ENCODE measurements around the gene XPNPEP3. TPM values are rescaled to one million over a fixed set of nuclear protein-coding genes. Genes with fewer than 3 reads are reported as not detected.

Gene XPNPEP3
- total and polyA plus RNA-seq, 2 donors (not counting 3 experiments of a cell fraction or from before 2014, with no cell fraction given) = 12.3 to 21.2 TPM

DNA sequence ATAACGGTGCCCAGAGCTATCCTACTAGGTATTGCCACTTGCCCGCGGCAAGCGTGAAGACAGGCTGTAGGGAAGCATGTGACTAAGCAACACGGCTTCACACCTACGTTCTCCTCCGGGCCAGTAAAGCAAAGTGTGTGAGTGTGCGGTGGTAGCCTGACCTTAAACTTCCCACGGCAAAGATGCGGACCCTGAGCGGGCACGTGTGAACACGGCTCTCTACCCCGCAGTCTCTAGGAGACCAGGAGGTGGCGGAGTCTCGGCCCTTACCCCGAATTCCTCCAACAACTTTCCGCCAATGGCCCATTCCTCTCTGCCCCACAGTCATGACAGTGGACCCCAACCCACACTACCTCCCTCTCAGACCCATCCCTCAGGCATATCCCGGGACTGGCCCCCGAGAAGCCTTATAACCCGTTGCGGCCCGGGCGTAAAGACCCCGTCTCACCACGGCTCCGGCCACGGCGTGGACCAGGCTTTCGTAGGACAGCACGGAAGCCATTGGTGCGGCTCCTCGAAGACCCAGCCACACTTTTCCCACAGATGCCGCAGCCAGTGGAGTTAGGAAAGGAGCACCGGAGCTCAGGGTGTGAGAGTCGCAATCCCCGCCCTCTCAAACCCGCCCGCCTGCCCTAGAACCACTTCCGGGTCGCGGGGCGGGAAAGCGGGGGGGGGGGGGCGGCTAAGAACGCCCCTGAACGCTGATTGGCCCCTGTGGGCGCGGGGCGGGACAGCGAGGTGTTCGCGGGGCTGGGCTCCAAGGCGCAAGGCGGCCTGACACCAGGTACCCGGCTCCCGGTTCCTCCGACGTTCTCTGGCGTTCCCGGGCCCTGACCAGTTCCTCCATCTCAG is 38.0 kb upstream of the XPNPEP3 start, which contains the start of gene SLC25A17:
Gene SLC25A17, minus strand, starts transcription at position 600 of the 852 bp plus-strand sequence. Its CDS starts 98 bp downstream, at position 502.
- H3K9me1 ChIP-seq (replicated peaks; ENCODE audit: control insufficient read depth, extremely low read depth, insufficient read depth, low read length) = no peaks in the 10 kb centered on the region
- peaks cover 39% of the 10 kb centered on the region for H3K79me2 ChIP-seq (ENCODE audit: control insufficient read depth, insufficient read depth, low read length)
- H3K27ac ChIP-seq (ENCODE audit: insufficient read depth, low read depth, low read length) = peak within 1 kb of the TSS; percentile 46
- POLR2A ChIA-PET = no interaction called here
- no peaks in the 10 kb centered on the region for H3K9me3 ChIP-seq (replicated peaks; ENCODE audit: control insufficient read depth, insufficient read depth, low read length)
- peak within 1 kb of the TSS; percentile 80 to 95 (median 83) for H3K4me3 ChIP-seq (replicated peaks in 1 of 3; ENCODE audit: insufficient read depth in 1 of 3, low read depth in 1 of 3, low read length in 3 of 3)
- no peaks in the 10 kb centered on the region for H4K20me1 ChIP-seq (replicated peaks; ENCODE audit: control insufficient read depth, extremely low read depth, insufficient read depth, low read length)
- H3K36me3 ChIP-seq (ENCODE audit: control insufficient read depth in 2 of 2, extremely low read depth in 1 of 2, insufficient read depth in 2 of 2, low read length in 2 of 2) = no peaks in the 10 kb centered on the region
- BruUV-seq (replicated peaks) = no TSS peak
- H2AFZ ChIP-seq (ENCODE audit: low read depth, low read length) = peak within 1 kb of the TSS; percentile 95
- no peaks in the 10 kb centered on the region for H3K27me3 ChIP-seq (ENCODE audit: control insufficient read depth in 2 of 2, insufficient read depth in 2 of 2, low read length in 2 of 2)
- dilution Hi-C loops (cut with MboI; ENCODE audit: extremely low pct_ligation_motif_present, low sequenced_read_pairs) = no loop called here
- peaks cover 15% of the 10 kb centered on the region for H3K4me1 ChIP-seq (ENCODE audit: control insufficient read depth, extremely low read depth, insufficient read depth, low read length)
- DNase-seq (ENCODE audit: low read depth, low spot score) (peak; percentile 87), FAIRE-seq (peak; percentile 87)
- H3K9ac ChIP-seq (replicated peaks; ENCODE audit: extremely low read depth, insufficient read depth, low read length) = peak within 1 kb of the TSS; percentile 81
- intact Hi-C loops (cut with micrococcal nuclease) = loop anchor here (2.0 kb wide), 2 partner anchors 38 to 136 kb away; partner anchors contain the start of genes ST13 and XPNPEP3
- TF ChIP-seq EZH2 (IDR thresholded peaks at IDR 0.05; ENCODE audit: borderline replicate concordance, low read depth, low read length, severe bottlenecking) (no peak), POLR2AphosphoS5 (IDR thresholded peaks at IDR 0.05; ENCODE audit: insufficient read depth, low read depth, low read length) (peak; percentile 71), POLR2A (IDR thresholded peaks at IDR 0.05; ENCODE audit: low read depth, low read length) (peak; percentile 69), FOS (IDR thresholded peaks at IDR 0.05; ENCODE audit: borderline replicate concordance, insufficient read depth, low read length) (no peak)
- TF ChIP-seq, protein P1, sequence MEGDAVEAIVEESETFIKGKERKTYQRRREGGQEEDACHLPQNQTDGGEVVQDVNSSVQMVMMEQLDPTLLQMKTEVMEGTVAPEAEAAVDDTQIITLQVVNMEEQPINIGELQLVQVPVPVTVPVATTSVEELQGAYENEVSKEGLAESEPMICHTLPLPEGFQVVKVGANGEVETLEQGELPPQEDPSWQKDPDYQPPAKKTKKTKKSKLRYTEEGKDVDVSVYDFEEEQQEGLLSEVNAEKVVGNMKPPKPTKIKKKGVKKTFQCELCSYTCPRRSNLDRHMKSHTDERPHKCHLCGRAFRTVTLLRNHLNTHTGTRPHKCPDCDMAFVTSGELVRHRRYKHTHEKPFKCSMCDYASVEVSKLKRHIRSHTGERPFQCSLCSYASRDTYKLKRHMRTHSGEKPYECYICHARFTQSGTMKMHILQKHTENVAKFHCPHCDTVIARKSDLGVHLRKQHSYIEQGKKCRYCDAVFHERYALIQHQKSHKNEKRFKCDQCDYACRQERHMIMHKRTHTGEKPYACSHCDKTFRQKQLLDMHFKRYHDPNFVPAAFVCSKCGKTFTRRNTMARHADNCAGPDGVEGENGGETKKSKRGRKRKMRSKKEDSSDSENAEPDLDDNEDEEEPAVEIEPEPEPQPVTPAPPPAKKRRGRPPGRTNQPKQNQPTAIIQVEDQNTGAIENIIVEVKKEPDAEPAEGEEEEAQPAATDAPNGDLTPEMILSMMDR (IDR thresholded peaks at IDR 0.05; ENCODE audit: extremely low read depth in 1 of 2, insufficient read depth in 1 of 2, low read depth in 1 of 2, low read length in 2 of 2) = peak; percentile 34 to 61
- TF ChIP-seq, protein P2, sequence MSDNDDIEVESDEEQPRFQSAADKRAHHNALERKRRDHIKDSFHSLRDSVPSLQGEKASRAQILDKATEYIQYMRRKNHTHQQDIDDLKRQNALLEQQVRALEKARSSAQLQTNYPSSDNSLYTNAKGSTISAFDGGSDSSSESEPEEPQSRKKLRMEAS (IDR thresholded peaks at IDR 0.05; ENCODE audit: insufficient read depth, insufficient read length) = peak; percentile 7
- CTCF ChIA-PET = interaction anchor here (0.7 to 4.2 kb wide), 14 partner anchors 9 to 779 kb away, joined by 3 to 24 read pairs (median 3); partner anchors contain the start of gene XPNPEP3
- peak within 1 kb of the TSS; percentile 98 for H3K4me2 ChIP-seq (ENCODE audit: insufficient read depth, low read length)
